Endodermal cell (in vitro differentiated cells): ENCODE measurements around the gene CD276. TPM values are rescaled to one million over a fixed set of nuclear protein-coding genes. Genes with fewer than 3 reads are reported as not detected.

ENCODE experiments used
- DNase-seq: peaks from one replicate; pipeline ENCODE4 v3.0.0-alpha.2; 2017
- H3K27ac ChIP-seq: 2 replicates; pipeline ENCODE4 v1.5.1; 2013; ENCODE audit warnings: mild to moderate bottlenecking, low read depth, low read length, moderate library complexity
- H3K27me3 ChIP-seq: 2 replicates; pipeline ENCODE4 v1.6.1; 2013; ENCODE audit warnings: mild to moderate bottlenecking, low read length, moderate library complexity; ENCODE audit not compliant: insufficient read depth, control insufficient read depth, poor library complexity, severe bottlenecking
- H3K36me3 ChIP-seq: 2 replicates; pipeline ENCODE4 v1.7.0; 2013; ENCODE audit warnings: mild to moderate bottlenecking, low read length, moderate library complexity; ENCODE audit not compliant: control insufficient read depth, insufficient read depth
- H3K4me1 ChIP-seq: one replicate; pipeline ENCODE4 v1.7.0; 2013; ENCODE audit warnings: low read length; ENCODE audit not compliant: control insufficient read depth, insufficient read depth
- H3K4me3 ChIP-seq: 2 replicates; pipeline ENCODE4 v1.5.1; 2013; ENCODE audit warnings: mild to moderate bottlenecking, low read length, moderate library complexity
- H3K9ac ChIP-seq: 2 replicates; pipeline ENCODE4 v1.6.1; 2013; ENCODE audit warnings: mild to moderate bottlenecking, low read length, moderate library complexity; ENCODE audit not compliant: poor library complexity, severe bottlenecking; ENCODE audit errors: extremely low read depth
- H3K9me3 ChIP-seq: 2 replicates; pipeline ENCODE4 v1.6.1; 2013; ENCODE audit warnings: mild to moderate bottlenecking, low read length, moderate library complexity; ENCODE audit not compliant: control insufficient read depth
- H3K27ac Mint-ChIP-seq: 2 replicates; pipeline ENCODE4 v1.8.0; 2020; ENCODE audit warnings: mixed read lengths
- H3K27me3 Mint-ChIP-seq: 2 replicates; pipeline ENCODE4 v1.8.0; 2021; ENCODE audit warnings: mild to moderate bottlenecking, mixed read lengths; ENCODE audit not compliant: insufficient read depth
- H3K36me3 Mint-ChIP-seq: 2 replicates; pipeline ENCODE4 v1.8.0; 2020; ENCODE audit warnings: low read depth, mixed read lengths
- H3K4me1 Mint-ChIP-seq: 2 replicates; pipeline ENCODE4 v1.8.0; 2020; ENCODE audit warnings: mixed read lengths
- H3K4me3 Mint-ChIP-seq: 2 replicates; pipeline ENCODE4 v1.8.0; 2020; ENCODE audit warnings: mild to moderate bottlenecking, moderate library complexity, mixed read lengths
- H3K9me3 Mint-ChIP-seq: 2 replicates; pipeline ENCODE4 v1.8.0; 2020; ENCODE audit warnings: mild to moderate bottlenecking, mixed read lengths
- WGBS, 2 experiments: methylation state at CpG; one replicate each; pipeline versions ENCODE4 v1.1.5 to v1.1.7; 2013; ENCODE audit warnings: missing lambda C conversion rate in 2 of 2, mixed read lengths in 1 of 2; ENCODE audit not compliant: insufficient coverage in 1 of 2, insufficient read length in 1 of 2; 5-methylcytosine and 5-hydroxymethylcytosine counted together
- total RNA-seq, 2 donors: library from RNA; stranded (reverse); fragmentation: NEBNext Ultra II Directional in 1 of 2; extraction: Animal tissue kit (Norgen Biotek cat#: 25700) in 1 of 2; gene quantifications; 2 replicates in 1 of 2; 3 replicates in 1 of 2; pipeline ENCODE4 v1.2.1, GENCODE V29; 2021
- TF ChIP-seq, protein P1 (sequence below): fragments of 200-600 bp; sonication (generic); conservative IDR thresholded peaks from 2 replicates; pipeline ENCODE4 v1.5.0; 2021; ENCODE audit warnings: antibody characterized with exemption, mild to moderate bottlenecking

The CD276 gene
- total RNA-seq, 2 donors from 2014 or later = 122 to 133 TPM

DNA sequence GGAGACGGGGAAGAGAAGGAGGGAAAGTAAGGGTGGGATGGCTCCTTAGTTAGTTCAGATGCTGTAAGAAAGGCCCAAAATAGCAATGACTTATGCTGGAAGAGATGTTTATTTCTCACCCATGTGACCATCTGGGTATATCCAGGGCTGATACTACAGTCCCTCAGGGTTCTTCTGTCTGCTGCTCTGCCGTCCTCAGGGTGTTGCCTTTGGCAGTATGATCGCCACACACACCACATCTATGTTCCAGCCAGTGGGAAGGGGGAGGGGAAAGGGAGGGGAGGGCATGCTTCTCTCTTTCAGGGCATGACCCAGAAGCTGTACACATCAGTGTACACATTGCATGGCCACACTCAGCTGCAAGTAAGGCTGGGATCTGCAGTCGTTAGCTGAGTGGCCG lies 10.2 kb downstream of the CD276 start:
- 95 to 100% methylated on average over 2 to 4 of the region's 5 CpGs for WGBS, 2 experiments
- H3K4me1 Mint-ChIP-seq = peaks cover 14% of the 10 kb centered on the region
- H3K4me3 Mint-ChIP-seq = no peak overlapping the region
- H3K27ac Mint-ChIP-seq = no peak overlapping the region
- Histone ChIP-seq H3K27ac (no peak overlapping the region), H3K9me3 (no peaks in the 10 kb centered on the region), H3K27me3 (no peaks in the 10 kb centered on the region), H3K4me1 (no peaks in the 10 kb centered on the region), H3K4me3 (no peak overlapping the region), H3K9ac (no peak overlapping the region), H3K36me3 (peaks cover 22% of the 10 kb centered on the region)
- H3K27me3 Mint-ChIP-seq = no peaks in the 10 kb centered on the region
- TF ChIP-seq, protein P1, sequence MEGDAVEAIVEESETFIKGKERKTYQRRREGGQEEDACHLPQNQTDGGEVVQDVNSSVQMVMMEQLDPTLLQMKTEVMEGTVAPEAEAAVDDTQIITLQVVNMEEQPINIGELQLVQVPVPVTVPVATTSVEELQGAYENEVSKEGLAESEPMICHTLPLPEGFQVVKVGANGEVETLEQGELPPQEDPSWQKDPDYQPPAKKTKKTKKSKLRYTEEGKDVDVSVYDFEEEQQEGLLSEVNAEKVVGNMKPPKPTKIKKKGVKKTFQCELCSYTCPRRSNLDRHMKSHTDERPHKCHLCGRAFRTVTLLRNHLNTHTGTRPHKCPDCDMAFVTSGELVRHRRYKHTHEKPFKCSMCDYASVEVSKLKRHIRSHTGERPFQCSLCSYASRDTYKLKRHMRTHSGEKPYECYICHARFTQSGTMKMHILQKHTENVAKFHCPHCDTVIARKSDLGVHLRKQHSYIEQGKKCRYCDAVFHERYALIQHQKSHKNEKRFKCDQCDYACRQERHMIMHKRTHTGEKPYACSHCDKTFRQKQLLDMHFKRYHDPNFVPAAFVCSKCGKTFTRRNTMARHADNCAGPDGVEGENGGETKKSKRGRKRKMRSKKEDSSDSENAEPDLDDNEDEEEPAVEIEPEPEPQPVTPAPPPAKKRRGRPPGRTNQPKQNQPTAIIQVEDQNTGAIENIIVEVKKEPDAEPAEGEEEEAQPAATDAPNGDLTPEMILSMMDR = no peak
- no peak for DNase-seq
- H3K36me3 Mint-ChIP-seq = peaks cover 8% of the 10 kb centered on the region
- no peaks in the 10 kb centered on the region for H3K9me3 Mint-ChIP-seq

DNA sequence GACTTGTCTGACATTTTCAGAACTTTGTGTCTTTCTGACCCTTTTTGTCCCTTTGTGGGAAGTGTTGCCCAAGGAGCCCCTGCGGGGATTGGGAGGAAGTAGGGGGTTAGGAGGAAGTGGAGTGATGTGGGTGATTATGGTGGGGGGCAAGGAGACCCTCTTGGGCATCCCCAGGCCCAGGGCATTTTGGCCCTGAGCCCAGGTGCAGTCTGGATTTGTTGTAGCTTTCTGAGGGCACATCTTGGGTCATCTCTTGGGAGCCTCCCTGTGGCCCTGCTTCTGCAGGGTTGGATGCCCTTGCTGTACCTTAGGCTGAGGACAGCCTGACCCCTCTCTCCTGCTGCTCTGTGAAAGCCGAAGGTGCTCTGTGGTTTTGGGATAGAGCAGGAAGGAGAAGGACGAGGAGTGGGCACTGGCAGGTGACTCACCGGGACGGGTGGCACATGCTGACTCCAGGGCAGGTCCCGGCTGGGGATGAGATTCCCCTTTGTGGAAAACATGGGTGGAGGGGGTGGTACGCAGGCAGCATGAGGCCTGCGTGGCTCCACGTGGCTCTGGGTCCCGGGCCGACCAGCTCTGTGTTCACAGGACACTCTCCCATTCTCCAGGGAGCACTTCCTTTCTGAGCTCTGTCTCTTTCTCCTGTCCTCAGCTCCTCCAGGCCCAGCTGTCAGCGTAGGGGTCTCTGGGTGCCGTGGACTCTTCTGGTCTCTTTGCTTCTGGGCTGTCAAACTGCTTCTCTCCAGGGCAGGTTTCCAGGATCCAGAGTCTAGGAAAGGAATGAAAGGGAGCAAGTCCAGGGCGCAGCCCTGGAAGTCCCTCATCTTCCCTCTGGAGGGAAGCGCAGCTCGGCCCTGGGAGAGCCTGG lies 11.8 kb downstream of the CD276 start:
- H3K9ac ChIP-seq = no peak overlapping the region
- Mint-ChIP-seq H3K9me3 (no peaks in the 10 kb centered on the region), H3K4me3 (no peak overlapping the region), H3K4me1 (peaks cover 14% of the 10 kb centered on the region), H3K36me3 (peaks cover 8% of the 10 kb centered on the region), H3K27ac (peak overlapping the region; percentile 37), H3K27me3 (no peaks in the 10 kb centered on the region)
- no peak overlapping the region for H3K4me3 ChIP-seq
- no peaks in the 10 kb centered on the region for H3K4me1 ChIP-seq
- H3K9me3 ChIP-seq = no peaks in the 10 kb centered on the region
- H3K27ac ChIP-seq = peak overlapping the region; percentile 14
- TF ChIP-seq, protein P1 = no peak
- no peak for DNase-seq
- H3K27me3 ChIP-seq = no peaks in the 10 kb centered on the region
- peaks cover 22% of the 10 kb centered on the region for H3K36me3 ChIP-seq
- 92 to 93% methylated on average over 7 to 16 of the region's 16 CpGs for WGBS, 2 experiments

DNA sequence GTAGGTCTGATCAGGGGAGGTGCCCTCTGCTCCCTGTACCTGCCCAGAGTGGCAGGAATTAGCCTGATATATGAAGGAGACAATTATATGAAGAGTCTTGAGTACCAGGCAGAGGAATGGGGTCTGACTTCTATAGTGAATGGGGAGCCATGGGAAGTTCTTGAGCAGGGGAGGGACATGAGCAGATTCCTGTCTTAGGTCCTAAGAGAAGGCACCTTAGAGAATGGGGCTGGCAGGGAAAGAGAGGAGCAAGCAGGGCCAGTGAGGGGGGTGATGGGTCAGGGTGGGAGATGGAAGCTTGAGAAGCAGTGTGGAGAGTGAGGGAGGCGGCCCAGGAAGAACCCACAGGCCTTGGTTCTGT lies 12.4 kb downstream of the CD276 start:
- WGBS, 2 experiments = 100% methylated on average over 1 of the region's 1 CpG; no CpG with 5 or more reads in 1 of the 2 experiments
- no peaks in the 10 kb centered on the region for H3K9me3 Mint-ChIP-seq
- TF ChIP-seq, protein P1 = no peak

More for the DNA sequence above, 12.4 kb downstream of the CD276 start:
- Histone ChIP-seq H3K4me1 (no peaks in the 10 kb centered on the region), H3K9me3 (no peaks in the 10 kb centered on the region), H3K4me3 (no peak overlapping the region), H3K36me3 (peaks cover 22% of the 10 kb centered on the region), H3K27me3 (no peaks in the 10 kb centered on the region), H3K27ac (peak overlapping the region; percentile 14), H3K9ac (no peak overlapping the region)
- no peak for DNase-seq
- no peak overlapping the region for H3K4me3 Mint-ChIP-seq
- H3K27ac Mint-ChIP-seq = peak overlapping the region; percentile 37
- H3K27me3 Mint-ChIP-seq = no peaks in the 10 kb centered on the region
- H3K4me1 Mint-ChIP-seq = peaks cover 14% of the 10 kb centered on the region
- H3K36me3 Mint-ChIP-seq = peaks cover 8% of the 10 kb centered on the region
